ENCODE results near the gene PGGHG.

Gene PGGHG

DNA sequence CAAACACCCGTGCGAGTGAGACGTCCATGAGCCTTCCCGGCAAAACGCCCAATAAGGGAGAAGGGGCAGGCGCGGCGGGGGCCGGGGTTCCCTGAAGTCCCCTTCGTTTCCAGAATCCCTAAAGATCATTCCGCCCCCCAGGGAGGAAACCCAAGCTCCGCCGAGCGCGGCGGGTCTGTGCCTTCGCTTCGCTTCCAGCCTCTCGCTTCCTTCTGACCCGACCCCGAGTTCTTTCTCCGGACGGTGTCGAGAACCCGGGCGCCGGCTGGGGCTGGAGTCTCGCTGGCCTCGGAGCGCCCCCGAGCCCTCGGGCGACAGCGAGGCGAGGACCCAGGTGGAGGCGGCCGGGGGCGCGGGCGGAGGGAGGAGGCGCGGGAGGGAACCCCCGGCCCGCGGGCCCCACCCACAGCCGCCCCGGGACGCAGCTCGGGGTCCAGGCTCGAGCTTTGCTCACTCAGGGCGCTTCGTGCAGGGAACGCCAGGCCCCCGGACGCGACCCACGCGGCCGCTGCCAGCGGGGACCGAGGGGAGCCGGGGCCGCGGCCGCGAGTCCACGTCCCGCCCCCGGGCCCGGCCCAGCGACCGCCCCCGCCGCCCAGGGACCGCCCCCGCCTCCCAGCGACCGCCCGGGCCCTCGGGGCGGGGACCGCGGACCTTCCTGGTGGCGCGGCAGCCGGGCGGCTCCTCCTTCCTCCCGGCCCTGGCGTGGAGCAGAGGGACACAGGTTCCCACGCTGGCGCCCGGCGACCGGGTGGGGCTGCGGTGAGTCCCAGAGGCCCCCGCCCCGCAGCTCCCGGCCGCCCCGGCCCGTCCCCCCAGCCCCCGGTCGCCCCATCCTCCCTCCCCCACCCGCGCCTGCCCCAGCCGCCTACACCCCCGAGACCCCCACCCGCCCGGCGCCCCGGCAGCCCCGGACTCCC lies at the start of gene PGGHG:
PGGHG (plus strand) TSS at position 649 of the 920 bp plus-strand sequence. CDS start 691 bp downstream, outside the sequence.
- DNase-seq (ENCODE audit: low read depth in 2 of 3, low spot score in 1 of 3) = no peak

DNA sequence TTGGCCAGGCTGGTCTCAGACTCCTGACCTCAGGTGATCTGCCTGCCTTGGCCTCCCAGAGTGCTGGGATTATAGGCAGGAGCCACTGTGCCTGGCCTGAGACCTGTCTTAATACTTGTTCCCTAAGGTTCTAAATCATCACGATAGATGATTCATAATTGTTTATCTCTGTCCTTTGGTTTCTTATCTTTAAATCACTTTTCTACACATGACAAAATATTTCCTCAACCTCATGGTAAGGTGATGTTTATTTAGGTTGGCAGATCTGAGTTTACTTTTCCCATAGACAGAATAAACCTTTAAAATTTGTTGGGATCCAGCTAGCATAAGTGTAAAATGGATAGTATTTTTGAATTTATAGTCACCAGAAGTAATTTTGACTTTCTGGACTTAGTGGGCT lies 48.6 kb upstream of the PGGHG start:
- DNase-seq (ENCODE audit: low read depth in 2 of 3, low spot score in 1 of 3) = no peak

DNA sequence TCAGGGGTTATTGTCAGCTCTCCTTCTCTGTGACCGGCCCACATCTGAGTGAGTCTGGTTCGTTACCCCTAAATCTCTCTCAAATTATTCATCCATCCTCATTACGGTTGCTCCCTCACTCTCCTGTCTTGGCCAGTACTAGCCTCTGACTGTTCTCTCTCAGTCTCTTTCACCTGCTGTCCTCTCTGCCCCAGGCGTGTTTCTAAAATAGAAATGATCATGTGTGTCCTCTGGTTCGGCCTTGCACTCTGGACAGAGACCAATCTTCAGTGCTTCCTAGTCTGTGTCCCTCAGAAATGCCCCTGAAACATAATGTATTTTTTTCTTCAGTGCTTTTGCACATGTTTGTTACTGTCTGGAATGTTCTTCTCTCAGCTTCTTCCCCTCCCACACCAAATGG lies 47.3 kb upstream of the PGGHG start:
- no peak for DNase-seq (ENCODE audit: low read depth in 2 of 3, low spot score in 1 of 3)

GRCh38 chr11:244376-244775 lies 44.5 kb upstream of the PGGHG start:
- DNase-seq (ENCODE audit: low read depth in 2 of 3, low spot score in 1 of 3) = no peak

GRCh38 chr11:249062-249461 lies 39.9 kb upstream of the PGGHG start:
- DNase-seq (ENCODE audit: low read depth in 2 of 3, low spot score in 1 of 3) = no peak

DNA sequence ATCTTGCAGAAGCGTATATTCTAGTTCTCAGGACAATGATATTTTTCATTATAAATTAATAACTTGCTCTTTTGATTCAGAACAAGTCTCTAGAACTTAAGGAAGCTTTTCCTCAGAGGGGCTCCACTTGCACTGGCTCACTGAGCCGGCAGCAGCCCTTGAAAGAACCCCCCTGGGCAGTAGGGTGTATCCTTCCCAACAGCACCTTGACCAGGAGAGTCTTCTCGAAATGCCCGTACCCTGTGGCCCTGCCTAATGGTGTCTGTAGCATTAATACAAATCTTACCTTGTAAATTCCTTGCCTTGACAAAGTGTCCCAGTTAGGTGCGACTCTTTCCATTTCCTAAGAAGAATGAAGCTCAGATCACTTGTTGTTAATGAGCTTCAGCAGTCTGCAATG lies 38.7 kb upstream of the PGGHG start:
- no peak for DNase-seq (ENCODE audit: low read depth in 2 of 3, low spot score in 1 of 3)

DNA sequence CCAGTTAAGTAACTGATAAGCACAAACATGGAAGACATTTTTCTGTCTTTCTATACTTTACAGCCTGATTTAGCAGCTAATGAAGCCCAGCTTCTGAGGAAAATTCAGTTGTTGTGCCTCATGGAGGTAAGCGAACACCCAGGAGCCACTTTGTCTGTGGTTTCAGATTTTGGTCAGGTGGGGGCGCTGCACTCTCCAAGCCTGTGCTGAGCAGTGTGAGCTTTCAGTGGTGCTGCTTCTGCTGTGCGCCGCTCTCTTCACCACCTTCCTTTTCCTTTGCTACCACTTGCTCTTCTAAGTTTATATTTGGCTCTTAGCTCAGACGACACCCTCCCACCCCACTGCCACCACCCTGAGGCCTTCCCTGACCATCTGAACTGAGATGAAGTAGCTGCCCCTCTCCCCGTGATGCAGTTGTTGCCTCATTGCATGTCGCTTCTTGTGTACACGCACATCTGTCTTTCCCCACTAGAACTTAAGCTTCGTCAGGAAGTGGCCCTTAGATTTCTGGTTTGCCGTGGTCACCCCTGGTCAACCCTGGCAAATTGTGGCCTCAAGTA lies 38.1 kb upstream of the PGGHG start:
- DNase-seq (ENCODE audit: low read depth in 2 of 3, low spot score in 1 of 3) = peak; percentile 64 to 80 (median 65)

GRCh38 chr11:251550-251949 lies 37.4 kb upstream of the PGGHG start:
- DNase-seq (ENCODE audit: low read depth in 2 of 3, low spot score in 1 of 3) = no peak

DNA sequence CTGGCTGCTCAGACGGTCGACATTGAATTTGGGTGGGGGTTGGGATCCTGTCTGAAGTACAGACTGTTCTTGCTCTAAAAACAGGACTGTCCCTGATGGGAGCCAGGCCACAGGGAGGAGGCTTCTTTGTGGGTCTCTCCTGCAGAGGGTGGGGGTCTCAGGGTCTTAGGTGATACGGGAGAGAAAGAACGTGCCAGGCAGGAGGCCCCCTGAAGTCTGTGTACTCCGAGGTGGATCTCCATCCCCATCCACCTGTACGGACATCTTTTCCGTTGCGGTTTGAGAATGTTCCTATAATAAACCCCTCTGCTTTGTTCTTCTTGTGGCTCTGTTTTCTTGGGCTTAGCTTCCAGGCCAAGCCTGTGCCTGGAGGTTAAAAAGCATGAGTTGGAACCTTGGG lies 36.3 kb upstream of the PGGHG start:
- DNase-seq (ENCODE audit: low read depth in 2 of 3, low spot score in 1 of 3) = no peak

- no peak for DNase-seq (ENCODE audit: low read depth in 2 of 3, low spot score in 1 of 3)
Measured at GRCh38 chr11:253160-253885, 35.6 kb upstream of the PGGHG start.

GRCh38 chr11:253886-254270 lies 35.0 kb upstream of the PGGHG start:
- DNase-seq (ENCODE audit: low read depth in 2 of 3, low spot score in 1 of 3) = no peak

DNA sequence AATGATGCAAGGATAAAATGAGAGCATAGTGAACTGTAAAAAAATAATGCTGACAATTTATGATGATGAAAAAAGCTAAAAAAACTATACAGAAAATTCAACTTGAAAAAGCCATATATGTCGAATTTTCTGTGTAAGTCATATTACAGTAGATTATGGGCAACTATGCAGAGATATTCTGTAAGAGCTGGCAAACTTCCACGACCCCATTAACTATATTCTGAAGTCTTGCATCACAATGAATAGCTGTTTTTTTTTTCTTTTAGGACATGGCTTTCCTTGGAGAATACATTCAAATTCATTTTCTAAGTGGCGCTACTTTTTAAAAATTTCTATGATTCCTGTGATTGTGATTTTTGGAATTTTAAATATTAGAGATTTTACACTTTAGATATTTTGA lies 33.8 kb upstream of the PGGHG start:
- DNase-seq (ENCODE audit: low read depth in 2 of 3, low spot score in 1 of 3) = no peak

DNA sequence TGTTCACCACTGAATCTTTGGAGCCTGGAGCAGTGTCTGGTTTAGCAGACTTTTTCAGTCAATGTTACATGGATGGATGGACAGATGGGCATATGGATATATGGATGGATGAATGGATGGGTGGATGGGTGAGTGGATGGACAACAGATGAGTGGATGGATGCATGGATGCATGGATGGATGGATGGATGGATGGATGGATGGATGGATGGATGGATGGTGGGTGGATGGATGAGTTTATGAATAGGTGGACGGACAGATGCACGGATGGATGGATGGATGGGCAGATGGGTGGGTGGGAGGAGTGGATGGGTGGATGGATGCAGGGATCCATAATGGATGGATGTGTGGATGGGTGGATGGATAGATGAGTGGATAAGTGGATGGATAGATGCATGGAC lies 33.1 kb upstream of the PGGHG start:
- DNase-seq (ENCODE audit: low read depth in 2 of 3, low spot score in 1 of 3) = no peak

- no peak for DNase-seq (ENCODE audit: low read depth in 2 of 3, low spot score in 1 of 3)
Measured at GRCh38 chr11:256952-257737, 31.8 kb upstream of the PGGHG start.

DNA sequence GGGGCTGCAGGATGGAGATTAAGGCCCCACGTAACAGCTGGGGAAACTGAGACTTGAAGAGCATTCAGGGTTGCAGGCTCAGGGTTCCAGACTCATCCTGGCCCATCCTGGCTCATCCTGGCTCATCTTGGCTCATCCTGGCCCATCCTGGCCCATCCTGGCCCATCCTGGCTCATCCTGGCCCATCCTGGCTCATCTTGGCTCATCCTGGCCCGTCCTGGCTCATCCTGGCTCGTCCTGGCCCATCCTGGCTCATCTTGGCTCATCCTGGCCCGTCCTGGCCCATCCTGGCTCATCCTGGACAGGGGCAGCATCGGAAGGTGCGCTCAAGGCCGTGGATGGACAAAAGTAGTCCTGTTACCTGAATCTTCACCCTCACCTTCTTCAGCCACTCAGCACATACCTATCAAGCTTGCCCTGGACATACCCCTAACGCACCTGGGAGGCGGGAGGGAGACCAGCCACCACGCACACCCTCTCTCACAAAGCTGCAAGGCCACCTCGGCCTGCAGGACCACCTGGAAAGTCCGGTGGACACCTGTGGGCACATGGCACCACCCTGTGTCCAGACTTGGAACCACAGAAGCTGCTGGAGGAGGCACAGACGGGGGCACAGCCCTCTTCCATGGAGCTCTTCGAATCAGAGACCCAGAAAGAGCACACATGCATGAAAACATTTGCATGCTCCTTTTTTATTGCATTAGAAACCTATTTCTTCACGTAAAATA lies 31.0 kb upstream of the PGGHG start:
- no peak for DNase-seq (ENCODE audit: low read depth in 2 of 3, low spot score in 1 of 3)

- DNase-seq (ENCODE audit: low read depth in 2 of 3, low spot score in 1 of 3) = no peak
Measured at GRCh38 chr11:259413-259812, 29.5 kb upstream of the PGGHG start.

DNA sequence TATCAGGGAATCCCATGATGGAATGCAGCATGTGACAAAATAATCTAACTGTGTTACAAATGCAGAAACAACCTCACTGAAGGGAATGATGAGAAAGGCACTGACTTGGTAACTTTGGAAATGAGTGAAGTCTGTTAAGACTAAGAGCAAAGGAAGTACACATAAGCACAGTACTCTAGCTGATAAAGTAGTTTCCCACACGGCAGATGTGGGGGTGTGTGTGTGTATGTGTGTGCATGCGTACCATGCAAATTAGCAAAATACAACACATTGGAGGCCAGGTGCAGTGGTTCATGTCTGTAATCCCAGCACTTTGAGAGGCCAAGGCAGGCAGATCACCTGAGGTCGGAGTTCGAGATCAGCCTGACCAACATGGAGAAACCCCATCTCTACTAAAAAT lies 27.3 kb upstream of the PGGHG start:
- DNase-seq (ENCODE audit: low read depth in 2 of 3, low spot score in 1 of 3) = no peak

DNA sequence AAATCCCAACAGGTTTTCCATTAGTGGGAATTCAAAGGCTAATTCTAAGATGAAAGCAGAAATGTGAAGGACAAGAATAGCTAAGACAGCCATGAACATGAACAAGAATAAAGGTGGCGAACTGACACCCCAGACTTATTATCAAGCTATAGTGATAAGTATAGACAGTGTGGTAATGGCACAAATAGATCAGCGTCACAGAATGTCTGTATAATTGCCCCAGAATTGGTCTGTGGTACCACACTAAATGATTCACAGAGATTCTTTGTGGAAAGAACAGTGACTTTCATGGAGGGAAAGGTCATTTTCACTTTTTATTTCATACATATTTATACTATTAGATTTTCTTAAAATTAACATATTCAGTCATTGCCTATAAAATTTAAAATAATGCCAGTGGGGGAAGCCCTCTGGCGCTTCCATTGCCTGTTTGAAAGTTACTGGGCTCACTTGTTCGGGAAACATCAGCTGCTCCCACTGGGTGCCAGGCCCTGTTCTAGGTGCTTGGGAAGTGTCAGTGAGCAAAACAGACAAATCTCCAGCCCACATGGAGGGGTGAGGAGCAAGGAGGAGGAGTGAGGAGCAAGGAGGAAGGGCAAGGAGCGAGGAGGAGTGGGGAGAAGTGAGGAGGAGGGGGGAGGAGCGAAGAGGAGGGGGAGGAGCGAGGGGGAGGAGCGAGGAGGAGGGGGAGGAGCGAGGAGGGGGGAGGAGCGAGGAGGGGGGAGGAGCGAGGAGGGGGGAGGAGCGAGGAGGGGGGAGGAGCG lies 22.1 kb upstream of the PGGHG start:
- peak in 1 of 3 donors; percentile 22 for DNase-seq (ENCODE audit: low read depth in 2 of 3, low spot score in 1 of 3)

- peak in 1 of 3 donors; percentile 31 for DNase-seq (ENCODE audit: low read depth in 2 of 3, low spot score in 1 of 3)
Measured at GRCh38 chr11:267491-267994, 21.4 kb upstream of the PGGHG start.

GRCh38 chr11:268716-269145 lies 20.2 kb upstream of the PGGHG start:
- peak in 1 of 3 donors; percentile 14 for DNase-seq (ENCODE audit: low read depth in 2 of 3, low spot score in 1 of 3)

Data from stimulated activated CD4-positive, alpha-beta T cell treated with anti-CD3 and anti-CD28 coated beads, Interleukin-12 subunit alpha, Interleukin-12 subunit beta, amount 100 ng/mL, for 48 hours (primary cell).